Measurements from ENCODE around the gene PEX7.
"Not testable (repeated sequence)": the region's sequence is repeated elsewhere in the genome, so short reads cannot be mapped to it uniquely, and the experiment has no call there.

PEX7 gene

GRCh38 chr6:136846477-136846876 lies 24.1 kb downstream of the PEX7 start:
- not testable (repeated sequence) for DNase-seq

GRCh38 chr6:136849979-136850563 lies 27.7 kb downstream of the PEX7 start:
- not testable (repeated sequence) for DNase-seq

- no peak for DNase-seq
These were observed 37.0 kb downstream of the PEX7 start for GRCh38 chr6:136859430-136859829.

GRCh38 chr6:136860043-136860442 lies 37.7 kb downstream of the PEX7 start:
- no peak for DNase-seq

- no peak for DNase-seq
These were observed 40.3 kb downstream of the PEX7 start for GRCh38 chr6:136862662-136863061.

GRCh38 chr6:136863752-136864151 lies 41.4 kb downstream of the PEX7 start:
- no peak for DNase-seq

GRCh38 chr6:136864676-136865075 lies 42.3 kb downstream of the PEX7 start:
- no peak for DNase-seq

GRCh38 chr6:136866872-136867416 lies 44.6 kb downstream of the PEX7 start:
- no peak for DNase-seq

GRCh38 chr6:136869451-136869850 lies 47.1 kb downstream of the PEX7 start:
- no peak for DNase-seq

- no peak for DNase-seq
These were observed 51.4 kb downstream of the PEX7 start for GRCh38 chr6:136873748-136874147.

- not testable (repeated sequence) for DNase-seq
These were observed 54.1 kb downstream of the PEX7 start for GRCh38 chr6:136876469-136876868.

- DNase-seq = no peak
These were observed 58.5 kb downstream of the PEX7 start for GRCh38 chr6:136880748-136881460.

GRCh38 chr6:136886091-136886490 lies 63.7 kb downstream of the PEX7 start:
- DNase-seq = no peak

GRCh38 chr6:136887953-136888352 lies 65.6 kb downstream of the PEX7 start:
- no peak for DNase-seq

GRCh38 chr6:136889271-136890193 lies 67.1 kb downstream of the PEX7 start:
- no peak for DNase-seq

- DNase-seq = no peak
These were observed 67.9 kb downstream of the PEX7 start for GRCh38 chr6:136890194-136890839.

GRCh38 chr6:136890986-136891385 lies 68.6 kb downstream of the PEX7 start:
- no peak for DNase-seq

GRCh38 chr6:136893187-136893586 lies 70.8 kb downstream of the PEX7 start:
- no peak for DNase-seq

- DNase-seq = no peak
These were observed 73.5 kb downstream of the PEX7 start for GRCh38 chr6:136895901-136896300.

- DNase-seq = no peak
These were observed 74.7 kb downstream of the PEX7 start for GRCh38 chr6:136897071-136897470.

- no peak for DNase-seq
These were observed 78.9 kb downstream of the PEX7 start for GRCh38 chr6:136901212-136901784.

GRCh38 chr6:136904477-136904876 lies 82.1 kb downstream of the PEX7 start:
- not testable (repeated sequence) for DNase-seq

Data from activated gamma-delta T cell treated with Interleukin-2 at 50 U/mL for 16 hours (primary cell).